WTC11 (cell line): Measurements from ENCODE around the gene COL4A2. TPM values are rescaled to one million over a fixed set of nuclear protein-coding genes. Genes with fewer than 3 reads are reported as not detected.

Experiments used
- ATAC-seq: fragments of 200-7000 bp; cut with Tn5 transposase; 2 replicates; pipeline ENCODE4 v1.10.0; 2021; ENCODE audit warnings: mild to moderate bottlenecking, moderate library complexity
- CTCF ChIA-PET: fragments of 300-600 bp; sonication (Branson Sonifier 250); formaldehyde crosslinking; loops from one replicate; lab custom pipeline; 2021; ENCODE audit warnings: antibody characterized with exemption; lab: Charles Lee
- POLR2A ChIA-PET: fragments of 350-600 bp; sonication (Branson Sonifier 250); formaldehyde crosslinking; loops from one replicate; lab custom pipeline; 2021; ENCODE audit warnings: antibody characterized with exemption; lab: Charles Lee
- DNase-seq: peaks from one replicate; pipeline ENCODE4 v3.0.0; 2021; ENCODE audit warnings: low spot score
- H3K27ac Mint-ChIP-seq: 2 replicates; pipeline ENCODE4 v1.8.0; 2021; ENCODE audit warnings: mixed read lengths
- H3K27me3 Mint-ChIP-seq: 2 replicates; pipeline ENCODE4 v1.8.0; 2021; ENCODE audit warnings: low read depth, mild to moderate bottlenecking, moderate library complexity, mixed read lengths
- H3K36me3 Mint-ChIP-seq: 2 replicates; pipeline ENCODE4 v1.8.0; 2021; ENCODE audit warnings: mixed read lengths
- H3K4me1 Mint-ChIP-seq: 2 replicates; pipeline ENCODE4 v1.8.0; 2022; ENCODE audit warnings: mixed read lengths
- H3K4me3 Mint-ChIP-seq: 2 replicates; pipeline ENCODE4 v1.8.0; 2021; ENCODE audit warnings: mild to moderate bottlenecking, moderate library complexity, mixed read lengths
- H3K9me3 Mint-ChIP-seq: 2 replicates; pipeline ENCODE4 v1.8.0; 2021; ENCODE audit warnings: mixed read lengths
- CREB1 ChIP-seq: sonication (generic); formaldehyde crosslinking; IDR thresholded peaks from 2 replicates; pipeline ENCODE4 v1.8.0; 2023; ENCODE audit warnings: mild to moderate bottlenecking, missing genetic modification reagents
- GTF2I ChIP-seq: fragments of 250-450 bp; sonication (Bioruptor Pico); conservative IDR thresholded peaks from 2 replicates; pipeline ENCODE4 v1.4.0; 2021; ENCODE audit warnings: mild to moderate bottlenecking
- HMGXB4 ChIP-seq: sonication (generic); formaldehyde crosslinking; IDR thresholded peaks from 2 replicates; pipeline ENCODE4 v1.8.1; 2023; ENCODE audit warnings: mild to moderate bottlenecking, moderate library complexity, missing genetic modification reagents
- NFATC4 ChIP-seq: fragments of 250-450 bp; sonication (Bioruptor Pico); IDR thresholded peaks from 2 replicates; pipeline ENCODE4 v1.9.0; 2021; ENCODE audit warnings: mild to moderate bottlenecking
- NR3C1 ChIP-seq: sonication (generic); formaldehyde crosslinking; conservative IDR thresholded peaks from 2 replicates; pipeline ENCODE4 v1.8.1; 2023; ENCODE audit warnings: low read depth, mild to moderate bottlenecking, missing genetic modification reagents
- PREB ChIP-seq: sonication (generic); formaldehyde crosslinking; IDR thresholded peaks from 2 replicates; pipeline ENCODE4 v1.8.1; 2022; ENCODE audit warnings: mild to moderate bottlenecking, missing genetic modification reagents, moderate library complexity, borderline replicate concordance
- SMAD3 ChIP-seq: sonication (generic); formaldehyde crosslinking; IDR thresholded peaks from 2 replicates; pipeline ENCODE4 v1.8.0; 2022; ENCODE audit warnings: missing genetic modification reagents, mild to moderate bottlenecking, borderline replicate concordance
- ZNF263 ChIP-seq: sonication (generic); formaldehyde crosslinking; IDR thresholded peaks from 2 replicates; pipeline ENCODE4 v1.8.1; 2022; ENCODE audit warnings: low read depth, mild to moderate bottlenecking, moderate library complexity, missing genetic modification reagents
- ZNF425 ChIP-seq: fragments of 250-450 bp; sonication (Bioruptor Pico); conservative IDR thresholded peaks from 2 replicates; pipeline ENCODE4 v1.9.0; 2021; ENCODE audit warnings: mild to moderate bottlenecking
- ZNF671 ChIP-seq: fragments of 250-450 bp; sonication (Bioruptor Pico); IDR thresholded peaks from 2 replicates; pipeline ENCODE4 v1.8.0; 2021; ENCODE audit warnings: mild to moderate bottlenecking
- total RNA-seq: library from RNA; stranded (reverse); gene quantifications from 3 replicates; pipeline ENCODE4 v1.2.3, GENCODE V29; 2021
- TF ChIP-seq, protein P1 (sequence below): sonication (generic); formaldehyde crosslinking; IDR thresholded peaks from 2 replicates; pipeline ENCODE4 v1.8.0; 2022; ENCODE audit warnings: missing genetic modification reagents
- TF ChIP-seq, protein P2 (sequence below): sonication (generic); formaldehyde crosslinking; IDR thresholded peaks from 2 replicates; pipeline ENCODE4 v1.8.0; 2023; ENCODE audit warnings: missing genetic modification reagents
- TF ChIP-seq, protein P3 (sequence below): fragments of 250-450 bp; sonication (Bioruptor Pico); IDR thresholded peaks from 2 replicates; pipeline ENCODE4 v2.1.2; 2022; ENCODE audit warnings: mild to moderate bottlenecking, moderate library complexity

The COL4A2 gene
- total RNA-seq, 1 experiment from 2014 or later = 109 TPM

DNA sequence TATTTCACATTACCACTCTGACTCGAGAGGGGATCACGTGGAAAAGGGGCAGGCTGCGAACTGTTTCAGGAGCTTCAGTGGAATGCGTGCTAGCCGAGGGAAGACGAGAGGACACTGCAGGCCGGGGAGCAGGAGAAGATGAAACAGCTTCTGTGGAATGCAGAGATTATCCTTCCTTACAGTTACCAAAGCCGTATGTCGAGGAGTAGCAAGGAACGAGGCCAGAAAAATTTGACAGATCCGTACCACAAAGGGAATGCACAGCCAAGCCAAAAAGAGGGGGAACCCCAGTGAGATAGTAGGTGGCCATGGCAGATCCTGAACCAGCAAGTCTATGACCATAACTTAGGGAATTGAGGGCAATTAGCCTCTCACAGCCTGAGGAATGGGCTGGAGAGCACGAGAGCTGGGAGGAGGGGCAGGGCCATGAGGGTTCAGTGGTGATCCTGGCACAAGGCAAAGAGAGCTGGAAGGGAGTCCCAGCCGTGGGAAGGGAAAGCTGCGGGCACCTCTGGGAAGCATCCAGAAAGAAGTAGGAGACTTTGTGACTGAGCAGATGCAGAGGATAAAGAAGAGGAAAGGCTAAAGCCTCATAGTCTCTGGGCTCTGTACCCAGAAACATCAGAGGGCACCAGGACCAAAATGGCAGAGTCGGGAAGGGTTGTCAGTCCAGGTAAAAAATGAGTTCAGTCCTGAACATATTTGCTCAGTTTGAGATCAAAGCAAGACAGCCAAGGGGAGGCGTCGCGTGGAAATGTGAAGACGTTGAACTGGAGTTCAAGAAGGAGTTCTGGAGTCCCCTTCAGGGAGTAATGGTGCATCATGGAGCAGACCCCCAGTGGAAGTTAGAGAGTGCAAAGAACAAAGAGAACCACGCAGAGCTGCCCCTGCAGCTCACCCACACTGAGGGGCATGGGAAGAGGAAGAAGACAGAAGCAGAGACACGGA lies 5.2 kb upstream of the COL4A2 start:
- ATAC-seq (no peak), DNase-seq (no peak)
- Mint-ChIP-seq H3K9me3 (no peaks in the 10 kb centered on the region), H3K27me3 (peaks cover 17% of the 10 kb centered on the region), H3K36me3 (no peaks in the 10 kb centered on the region), H3K4me3 (no peak overlapping the region), H3K4me1 (peaks cover 50% of the 10 kb centered on the region), H3K27ac (no peak overlapping the region)
- ChIA-PET POLR2A (no interaction called here), CTCF (interaction anchor here (1.3 kb wide), 1 partner anchor 54 kb away, joined by 3 read pairs; no protein-coding TSS in a partner anchor)
- TF ChIP-seq ZNF263 = no peak
- TF ChIP-seq, protein P1, sequence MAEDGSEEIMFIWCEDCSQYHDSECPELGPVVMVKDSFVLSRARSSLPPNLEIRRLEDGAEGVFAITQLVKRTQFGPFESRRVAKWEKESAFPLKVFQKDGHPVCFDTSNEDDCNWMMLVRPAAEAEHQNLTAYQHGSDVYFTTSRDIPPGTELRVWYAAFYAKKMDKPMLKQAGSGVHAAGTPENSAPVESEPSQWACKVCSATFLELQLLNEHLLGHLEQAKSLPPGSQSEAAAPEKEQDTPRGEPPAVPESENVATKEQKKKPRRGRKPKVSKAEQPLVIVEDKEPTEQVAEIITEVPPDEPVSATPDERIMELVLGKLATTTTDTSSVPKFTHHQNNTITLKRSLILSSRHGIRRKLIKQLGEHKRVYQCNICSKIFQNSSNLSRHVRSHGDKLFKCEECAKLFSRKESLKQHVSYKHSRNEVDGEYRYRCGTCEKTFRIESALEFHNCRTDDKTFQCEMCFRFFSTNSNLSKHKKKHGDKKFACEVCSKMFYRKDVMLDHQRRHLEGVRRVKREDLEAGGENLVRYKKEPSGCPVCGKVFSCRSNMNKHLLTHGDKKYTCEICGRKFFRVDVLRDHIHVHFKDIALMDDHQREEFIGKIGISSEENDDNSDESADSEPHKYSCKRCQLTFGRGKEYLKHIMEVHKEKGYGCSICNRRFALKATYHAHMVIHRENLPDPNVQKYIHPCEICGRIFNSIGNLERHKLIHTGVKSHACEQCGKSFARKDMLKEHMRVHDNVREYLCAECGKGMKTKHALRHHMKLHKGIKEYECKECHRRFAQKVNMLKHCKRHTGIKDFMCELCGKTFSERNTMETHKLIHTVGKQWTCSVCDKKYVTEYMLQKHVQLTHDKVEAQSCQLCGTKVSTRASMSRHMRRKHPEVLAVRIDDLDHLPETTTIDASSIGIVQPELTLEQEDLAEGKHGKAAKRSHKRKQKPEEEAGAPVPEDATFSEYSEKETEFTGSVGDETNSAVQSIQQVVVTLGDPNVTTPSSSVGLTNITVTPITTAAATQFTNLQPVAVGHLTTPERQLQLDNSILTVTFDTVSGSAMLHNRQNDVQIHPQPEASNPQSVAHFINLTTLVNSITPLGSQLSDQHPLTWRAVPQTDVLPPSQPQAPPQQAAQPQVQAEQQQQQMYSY (CRISPR knock-in tag) = peak; percentile 78

DNA sequence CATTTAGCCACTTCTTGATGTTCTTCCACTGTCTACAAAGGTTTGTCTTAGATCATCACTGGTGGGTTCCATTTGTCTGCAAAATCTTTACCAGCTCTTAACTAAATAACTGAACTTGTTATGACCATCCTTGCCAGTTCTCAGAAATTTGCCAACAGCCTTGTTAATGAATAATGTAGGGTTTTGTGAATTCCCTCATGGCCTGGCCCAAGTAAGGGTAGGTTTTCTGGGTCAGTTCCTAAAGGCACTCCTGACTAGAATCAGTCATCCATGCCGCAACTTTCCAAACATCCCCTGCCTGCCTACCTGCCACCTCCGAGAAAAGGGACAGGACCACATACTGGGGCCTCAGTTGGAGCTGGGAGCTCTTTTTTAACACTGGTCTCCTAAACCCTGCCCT lies 4.1 kb upstream of the COL4A2 start:
- POLR2A ChIA-PET = no interaction called here
- peaks cover 43% of the 10 kb centered on the region for H3K4me1 Mint-ChIP-seq
- no peaks in the 10 kb centered on the region for H3K9me3 Mint-ChIP-seq
- no peak overlapping the region for H3K27ac Mint-ChIP-seq
- peaks cover 21% of the 10 kb centered on the region for H3K27me3 Mint-ChIP-seq
- H3K36me3 Mint-ChIP-seq = no peaks in the 10 kb centered on the region
- ATAC-seq = no peak
- no peak overlapping the region for H3K4me3 Mint-ChIP-seq
- no peak for DNase-seq
- TF ChIP-seq CREB1 = no peak
- no peak for TF ChIP-seq NFATC4
- TF ChIP-seq SMAD3 (CRISPR knock-in tag) = no peak
- CTCF ChIA-PET = no interaction called here

GRCh38 chr13:110303644-110304043 lies 3.4 kb upstream of the COL4A2 start:
- H3K27me3 Mint-ChIP-seq = peaks cover 27% of the 10 kb centered on the region
- no peaks in the 10 kb centered on the region for H3K36me3 Mint-ChIP-seq
- ChIA-PET POLR2A (no interaction called here), CTCF (interaction anchor here (1.7 kb wide), 1 partner anchor 49 kb away, joined by 5 read pairs; no protein-coding TSS in a partner anchor)
- TF ChIP-seq CREB1 (no peak), GTF2I (CRISPR knock-in tag) (no peak)
- TF ChIP-seq, protein P2, sequence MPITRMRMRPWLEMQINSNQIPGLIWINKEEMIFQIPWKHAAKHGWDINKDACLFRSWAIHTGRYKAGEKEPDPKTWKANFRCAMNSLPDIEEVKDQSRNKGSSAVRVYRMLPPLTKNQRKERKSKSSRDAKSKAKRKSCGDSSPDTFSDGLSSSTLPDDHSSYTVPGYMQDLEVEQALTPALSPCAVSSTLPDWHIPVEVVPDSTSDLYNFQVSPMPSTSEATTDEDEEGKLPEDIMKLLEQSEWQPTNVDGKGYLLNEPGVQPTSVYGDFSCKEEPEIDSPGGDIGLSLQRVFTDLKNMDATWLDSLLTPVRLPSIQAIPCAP (CRISPR knock-in tag) = no peak
- no peaks in the 10 kb centered on the region for H3K9me3 Mint-ChIP-seq
- peaks cover 43% of the 10 kb centered on the region for H3K4me1 Mint-ChIP-seq
- ATAC-seq (no peak), DNase-seq (no peak)
- H3K27ac Mint-ChIP-seq = no peak overlapping the region
- H3K4me3 Mint-ChIP-seq = no peak overlapping the region

DNA sequence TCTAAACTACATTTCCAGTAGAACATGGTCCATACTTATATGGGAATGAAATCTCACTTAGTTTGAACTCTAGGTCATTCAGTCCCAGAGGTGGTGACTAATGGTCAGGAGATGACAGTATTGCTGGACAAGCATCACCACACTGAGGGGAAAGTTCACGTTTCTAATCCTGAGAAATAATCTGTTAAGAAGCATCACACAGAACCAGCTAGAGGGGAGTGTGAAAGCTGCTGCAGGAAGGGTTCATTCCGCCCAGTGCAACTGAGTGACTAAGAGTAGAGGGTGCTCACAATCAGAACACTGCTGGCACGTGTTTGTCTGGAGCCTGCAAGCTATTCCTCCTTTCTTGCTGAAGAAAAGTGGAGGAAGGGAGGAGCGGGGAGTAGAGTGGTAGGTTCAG lies 2.8 kb upstream of the COL4A2 start:
- DNase-seq (no peak), ATAC-seq (no peak)
- ChIA-PET CTCF (interaction anchor here (1.3 to 1.7 kb wide), 2 partner anchors 23 to 48 kb away, joined by 3 to 5 read pairs; no protein-coding TSS in a partner anchor), POLR2A (no interaction called here)
- peaks cover 43% of the 10 kb centered on the region for H3K4me1 Mint-ChIP-seq
- H3K4me3 Mint-ChIP-seq = no peak overlapping the region
- H3K36me3 Mint-ChIP-seq = no peaks in the 10 kb centered on the region
- no peak overlapping the region for H3K27ac Mint-ChIP-seq
- peaks cover 33% of the 10 kb centered on the region for H3K27me3 Mint-ChIP-seq
- H3K9me3 Mint-ChIP-seq = no peaks in the 10 kb centered on the region
- TF ChIP-seq PREB = no peak
- no peak for TF ChIP-seq ZNF425 (CRISPR knock-in tag)
- TF ChIP-seq, protein P3, sequence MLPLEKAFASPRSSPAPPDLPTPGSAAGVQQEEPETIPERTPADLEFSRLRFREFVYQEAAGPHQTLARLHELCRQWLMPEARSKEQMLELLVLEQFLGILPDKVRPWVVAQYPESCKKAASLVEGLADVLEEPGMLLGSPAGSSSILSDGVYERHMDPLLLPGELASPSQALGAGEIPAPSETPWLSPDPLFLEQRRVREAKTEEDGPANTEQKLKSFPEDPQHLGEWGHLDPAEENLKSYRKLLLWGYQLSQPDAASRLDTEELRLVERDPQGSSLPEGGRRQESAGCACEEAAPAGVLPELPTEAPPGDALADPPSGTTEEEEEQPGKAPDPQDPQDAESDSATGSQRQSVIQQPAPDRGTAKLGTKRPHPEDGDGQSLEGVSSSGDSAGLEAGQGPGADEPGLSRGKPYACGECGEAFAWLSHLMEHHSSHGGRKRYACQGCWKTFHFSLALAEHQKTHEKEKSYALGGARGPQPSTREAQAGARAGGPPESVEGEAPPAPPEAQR (CRISPR knock-in tag) = no peak
- TF ChIP-seq ZNF671 (CRISPR knock-in tag) = no peak
- no peak for TF ChIP-seq HMGXB4 (CRISPR knock-in tag)
- TF ChIP-seq NR3C1 = no peak
